AG04450 (cell line): Measurements from ENCODE around the gene SPIRE1. TPM values are rescaled to one million over a fixed set of nuclear protein-coding genes. Genes with fewer than 3 reads are reported as not detected.

ENCODE experiments used
- CTCF ChIA-PET: fragments of 300-600, 350-600 bp; formaldehyde crosslinking; extraction: SDS; loops from one replicate; lab custom pipeline; 2022; ENCODE audit warnings: antibody characterized with exemption, inconsistent platforms; lab: Charles Lee
- POLR2A ChIA-PET: fragments of 350-600 bp; formaldehyde crosslinking; extraction: SDS; loops from one replicate; lab custom pipeline; 2021; ENCODE audit warnings: antibody characterized with exemption, inconsistent platforms; lab: Yijun Ruan, JAX
- DNase-seq: peaks from one replicate; pipeline ENCODE4 v3.0.0-alpha.2; 2011; ENCODE audit warnings: low read depth, low spot score
- H3K27ac ChIP-seq: one replicate; pipeline ENCODE4 v1.5.1; 2012; ENCODE audit warnings: low read depth, low read length, control low read depth
- H3K27me3 ChIP-seq: one replicate; pipeline ENCODE4 v1.6.0; 2012; ENCODE audit warnings: low read length; ENCODE audit not compliant: control insufficient read depth, insufficient read depth
- H3K4me3 ChIP-seq: 2 replicates; pipeline ENCODE4 v1.5.1; 2011; ENCODE audit warnings: mild to moderate bottlenecking, low read depth, low read length, control low read depth
- H3K9me3 ChIP-seq: 2 replicates; pipeline ENCODE4 v1.5.1; 2012; ENCODE audit warnings: low read length; ENCODE audit not compliant: control insufficient read depth, insufficient read depth
- polyA plus RNA-seq: library from polyadenylated mRNA; depleted of rRNA; stranded (reverse); fragments of >200 nt; gene quantifications from 2 replicates; pipeline ENCODE4 v1.2.3, GENCODE V29; 2011
- TF ChIP-seq, protein P1 (sequence below): IDR thresholded peaks from 2 replicates; pipeline ENCODE4 v1.5.1; 2011; ENCODE audit warnings: low read depth, low read length, control low read depth, inconsistent platforms

SPIRE1 gene
- polyA plus RNA-seq, 1 experiment: 22.2 TPM

DNA sequence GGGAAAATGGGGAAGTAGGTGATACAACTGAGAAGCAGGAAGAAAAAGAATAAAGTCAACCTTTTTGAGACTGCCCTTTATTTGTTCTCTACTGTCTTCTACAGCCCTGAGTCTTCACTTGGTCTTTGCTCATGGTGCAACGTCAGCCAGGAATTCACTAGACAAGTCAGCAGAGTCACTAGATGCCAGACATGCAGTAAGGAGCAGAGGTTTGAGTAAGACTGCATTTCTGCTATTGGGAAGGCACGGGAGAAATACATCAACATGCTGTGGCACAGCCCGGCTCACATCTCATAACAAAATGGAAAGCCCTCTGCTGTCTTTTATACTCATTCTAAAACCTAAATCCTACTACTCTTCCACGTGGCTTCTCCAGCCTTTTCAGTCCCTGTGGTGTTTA is 183.0 kb downstream of the SPIRE1 start:
- ChIA-PET CTCF (no interaction called here), POLR2A (no interaction called here)
- no peak for DNase-seq
- Histone ChIP-seq H3K4me3 (no peak overlapping the region), H3K9me3 (no peaks in the 10 kb centered on the region), H3K27me3 (no peaks in the 10 kb centered on the region), H3K27ac (no peak overlapping the region)
- TF ChIP-seq, protein P1, sequence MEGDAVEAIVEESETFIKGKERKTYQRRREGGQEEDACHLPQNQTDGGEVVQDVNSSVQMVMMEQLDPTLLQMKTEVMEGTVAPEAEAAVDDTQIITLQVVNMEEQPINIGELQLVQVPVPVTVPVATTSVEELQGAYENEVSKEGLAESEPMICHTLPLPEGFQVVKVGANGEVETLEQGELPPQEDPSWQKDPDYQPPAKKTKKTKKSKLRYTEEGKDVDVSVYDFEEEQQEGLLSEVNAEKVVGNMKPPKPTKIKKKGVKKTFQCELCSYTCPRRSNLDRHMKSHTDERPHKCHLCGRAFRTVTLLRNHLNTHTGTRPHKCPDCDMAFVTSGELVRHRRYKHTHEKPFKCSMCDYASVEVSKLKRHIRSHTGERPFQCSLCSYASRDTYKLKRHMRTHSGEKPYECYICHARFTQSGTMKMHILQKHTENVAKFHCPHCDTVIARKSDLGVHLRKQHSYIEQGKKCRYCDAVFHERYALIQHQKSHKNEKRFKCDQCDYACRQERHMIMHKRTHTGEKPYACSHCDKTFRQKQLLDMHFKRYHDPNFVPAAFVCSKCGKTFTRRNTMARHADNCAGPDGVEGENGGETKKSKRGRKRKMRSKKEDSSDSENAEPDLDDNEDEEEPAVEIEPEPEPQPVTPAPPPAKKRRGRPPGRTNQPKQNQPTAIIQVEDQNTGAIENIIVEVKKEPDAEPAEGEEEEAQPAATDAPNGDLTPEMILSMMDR: no peak

DNA sequence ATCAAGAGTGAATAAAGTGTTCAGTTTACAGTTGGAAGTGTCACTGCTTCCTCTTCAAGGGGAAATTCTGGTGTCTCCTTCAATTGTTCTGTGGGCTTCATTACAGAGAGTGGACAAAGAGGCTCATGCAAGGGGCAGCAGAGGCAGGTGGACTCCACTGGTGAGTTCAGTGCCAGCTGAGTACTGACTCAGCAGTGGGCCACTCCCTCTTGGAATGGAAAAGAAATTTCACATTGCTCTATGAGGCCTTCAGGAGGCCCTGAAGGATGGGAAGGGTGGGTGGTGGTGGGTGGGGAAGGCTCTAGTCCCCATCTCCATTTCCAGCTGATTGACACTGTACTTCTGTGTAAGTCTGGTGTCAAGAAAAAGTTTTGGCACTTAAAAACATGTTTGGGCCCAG is 183.8 kb downstream of the SPIRE1 start:
- TF ChIP-seq, protein P1: no peak
- DNase-seq: no peak
- CTCF ChIA-PET: no interaction called here
- Histone ChIP-seq H3K27me3 (no peaks in the 10 kb centered on the region), H3K27ac (no peak overlapping the region), H3K4me3 (no peak overlapping the region), H3K9me3 (no peaks in the 10 kb centered on the region)
- POLR2A ChIA-PET: no interaction called here

GRCh38 chr18:12470382-12471075 is 187.4 kb downstream of the SPIRE1 start:
- DNase-seq: no peak
- Histone ChIP-seq H3K9me3 (no peaks in the 10 kb centered on the region), H3K4me3 (no peak overlapping the region), H3K27ac (no peak overlapping the region), H3K27me3 (no peaks in the 10 kb centered on the region)
- ChIA-PET CTCF (interaction anchor here (0.6 to 1.2 kb wide), 2 partner anchors 9 to 78 kb away, joined by 4 to 5 read pairs; no protein-coding TSS in a partner anchor), POLR2A (no interaction called here)
- TF ChIP-seq, protein P1: no peak

- Histone ChIP-seq H3K9me3 (no peaks in the 10 kb centered on the region), H3K27ac (no peak overlapping the region), H3K27me3 (no peaks in the 10 kb centered on the region), H3K4me3 (no peak overlapping the region)
- POLR2A ChIA-PET: no interaction called here
- no peak for DNase-seq
- CTCF ChIA-PET: no interaction called here
- TF ChIP-seq, protein P1: no peak
Observed at GRCh38 chr18:12468445-12468844, 189.5 kb downstream of the SPIRE1 start.

GRCh38 chr18:12464731-12465130 is 193.2 kb downstream of the SPIRE1 start:
- Histone ChIP-seq H3K9me3 (no peaks in the 10 kb centered on the region), H3K4me3 (no peak overlapping the region), H3K27ac (no peak overlapping the region), H3K27me3 (no peaks in the 10 kb centered on the region)
- no peak for DNase-seq
- ChIA-PET CTCF (no interaction called here), POLR2A (no interaction called here)
- TF ChIP-seq, protein P1: no peak
